OCI-LY1 (cell line): ENCODE results near the gene SLC29A3.

Experiments
- H2AFZ ChIP-seq: fragments of 200-600 bp; sonication (generic), shearing (Covaris generic); 2 replicates; pipeline ENCODE4 v1.6.0; 2014; ENCODE audit warnings: antibody characterized with exemption, mild to moderate bottlenecking, low read length
- H3F3A ChIP-seq: fragments of 200-600 bp; sonication (generic), shearing (Covaris generic); 2 replicates; pipeline ENCODE4 v1.6.0; 2014; ENCODE audit warnings: mild to moderate bottlenecking, antibody characterized with exemption, low read length, moderate library complexity; ENCODE audit not compliant: insufficient read depth
- H3K27ac ChIP-seq: fragments of 200-600 bp; sonication (generic); 2 replicates; pipeline ENCODE4 v1.5.1; 2014; ENCODE audit warnings: low read length, mixed run types, mild to moderate bottlenecking, low read depth; ENCODE audit not compliant: poor library complexity, severe bottlenecking
- H3K27me3 ChIP-seq: fragments of 200-600 bp; sonication (generic); 2 replicates; pipeline ENCODE4 v1.6.0; 2014; ENCODE audit warnings: antibody characterized with exemption, mild to moderate bottlenecking, low read length, moderate library complexity; ENCODE audit not compliant: insufficient read depth
- H3K36me3 ChIP-seq: fragments of 200-600 bp; sonication (generic); 2 replicates; pipeline ENCODE4 v1.6.1; 2014; ENCODE audit warnings: mild to moderate bottlenecking, antibody characterized with exemption, low read length, moderate library complexity, mixed read lengths; ENCODE audit not compliant: insufficient read depth
- H3K4me1 ChIP-seq: fragments of 200-600 bp; sonication (generic); 2 replicates; pipeline ENCODE4 v1.5.1; 2014; ENCODE audit warnings: mild to moderate bottlenecking, low read length, moderate library complexity; ENCODE audit not compliant: insufficient read depth, severe bottlenecking
- H3K4me2 ChIP-seq: fragments of 200-600 bp; sonication (generic), shearing (Covaris generic); 2 replicates; pipeline ENCODE4 v1.6.1; 2014; ENCODE audit warnings: low read length
- H3K4me3 ChIP-seq: fragments of 200-600 bp; sonication (generic); 2 replicates; pipeline ENCODE4 v1.5.1; 2014; ENCODE audit warnings: low read length, low read depth, mild to moderate bottlenecking, mixed read lengths; ENCODE audit not compliant: poor library complexity, severe bottlenecking
- H3K79me2 ChIP-seq: fragments of 200-600 bp; shearing (Covaris generic); 2 replicates; pipeline ENCODE4 v1.6.1; 2016; ENCODE audit warnings: mixed run types, low read length, mixed read lengths; ENCODE audit not compliant: insufficient read depth
- H3K9ac ChIP-seq: fragments of 200-600 bp; sonication (generic), shearing (Covaris generic); 2 replicates; pipeline ENCODE4 v1.6.1; 2014; ENCODE audit warnings: mild to moderate bottlenecking, low read length, mixed read lengths
- H3K9me2 ChIP-seq: fragments of 200-600 bp; sonication (generic), shearing (Covaris generic); 2 replicates; pipeline ENCODE4 v1.6.1; 2014; ENCODE audit warnings: low read depth, mild to moderate bottlenecking, low read length, mixed read lengths
- H3K9me3 ChIP-seq: fragments of 200-600 bp; shearing (Covaris generic); 2 replicates; pipeline ENCODE4 v1.6.1; 2014; ENCODE audit warnings: low read length, mixed read lengths
- H4K20me1 ChIP-seq: fragments of 200-600 bp; sonication (generic), shearing (Covaris generic); 2 replicates; pipeline ENCODE4 v1.6.0; 2016; ENCODE audit warnings: mild to moderate bottlenecking, low read length; ENCODE audit not compliant: insufficient read depth
- EZH2 ChIP-seq: fragments of 200-600 bp; sonication (generic), shearing (Covaris generic); IDR thresholded peaks from 2 replicates; pipeline ENCODE4 v1.8.0; 2017; ENCODE audit warnings: borderline replicate concordance, mixed run types, mild to moderate bottlenecking, antibody characterized with exemption, low read length, moderate library complexity, mixed read lengths
- TF ChIP-seq, protein P1 (sequence below): fragments of 200-600 bp; sonication (generic), shearing (Covaris generic); IDR thresholded peaks from 2 replicates; pipeline ENCODE4 v1.5.1; 2017; ENCODE audit warnings: mild to moderate bottlenecking, antibody characterized with exemption, low read length, moderate library complexity, mixed read lengths

SLC29A3 gene

GRCh38 chr10:71388171-71388570 is 69.1 kb downstream of the SLC29A3 start:
- Histone ChIP-seq H3K9me2 (no peaks in the 10 kb centered on the region), H3K36me3 (no peaks in the 10 kb centered on the region), H3K79me2 (no peaks in the 10 kb centered on the region), H3K4me1 (no peaks in the 10 kb centered on the region), H4K20me1 (no peaks in the 10 kb centered on the region), H3F3A (no peaks in the 10 kb centered on the region), H3K9ac (no peak overlapping the region), H3K27me3 (0 out of 2 replicates have a peak, but pooled peaks cover 8% of the 10 kb centered on the region), H3K4me3 (no peak overlapping the region), H3K27ac (no peak overlapping the region), H2AFZ (no peak overlapping the region), H3K4me2 (no peak overlapping the region), H3K9me3 (no peaks in the 10 kb centered on the region)
- TF ChIP-seq EZH2: no peak
- TF ChIP-seq, protein P1, sequence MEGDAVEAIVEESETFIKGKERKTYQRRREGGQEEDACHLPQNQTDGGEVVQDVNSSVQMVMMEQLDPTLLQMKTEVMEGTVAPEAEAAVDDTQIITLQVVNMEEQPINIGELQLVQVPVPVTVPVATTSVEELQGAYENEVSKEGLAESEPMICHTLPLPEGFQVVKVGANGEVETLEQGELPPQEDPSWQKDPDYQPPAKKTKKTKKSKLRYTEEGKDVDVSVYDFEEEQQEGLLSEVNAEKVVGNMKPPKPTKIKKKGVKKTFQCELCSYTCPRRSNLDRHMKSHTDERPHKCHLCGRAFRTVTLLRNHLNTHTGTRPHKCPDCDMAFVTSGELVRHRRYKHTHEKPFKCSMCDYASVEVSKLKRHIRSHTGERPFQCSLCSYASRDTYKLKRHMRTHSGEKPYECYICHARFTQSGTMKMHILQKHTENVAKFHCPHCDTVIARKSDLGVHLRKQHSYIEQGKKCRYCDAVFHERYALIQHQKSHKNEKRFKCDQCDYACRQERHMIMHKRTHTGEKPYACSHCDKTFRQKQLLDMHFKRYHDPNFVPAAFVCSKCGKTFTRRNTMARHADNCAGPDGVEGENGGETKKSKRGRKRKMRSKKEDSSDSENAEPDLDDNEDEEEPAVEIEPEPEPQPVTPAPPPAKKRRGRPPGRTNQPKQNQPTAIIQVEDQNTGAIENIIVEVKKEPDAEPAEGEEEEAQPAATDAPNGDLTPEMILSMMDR: no peak

DNA sequence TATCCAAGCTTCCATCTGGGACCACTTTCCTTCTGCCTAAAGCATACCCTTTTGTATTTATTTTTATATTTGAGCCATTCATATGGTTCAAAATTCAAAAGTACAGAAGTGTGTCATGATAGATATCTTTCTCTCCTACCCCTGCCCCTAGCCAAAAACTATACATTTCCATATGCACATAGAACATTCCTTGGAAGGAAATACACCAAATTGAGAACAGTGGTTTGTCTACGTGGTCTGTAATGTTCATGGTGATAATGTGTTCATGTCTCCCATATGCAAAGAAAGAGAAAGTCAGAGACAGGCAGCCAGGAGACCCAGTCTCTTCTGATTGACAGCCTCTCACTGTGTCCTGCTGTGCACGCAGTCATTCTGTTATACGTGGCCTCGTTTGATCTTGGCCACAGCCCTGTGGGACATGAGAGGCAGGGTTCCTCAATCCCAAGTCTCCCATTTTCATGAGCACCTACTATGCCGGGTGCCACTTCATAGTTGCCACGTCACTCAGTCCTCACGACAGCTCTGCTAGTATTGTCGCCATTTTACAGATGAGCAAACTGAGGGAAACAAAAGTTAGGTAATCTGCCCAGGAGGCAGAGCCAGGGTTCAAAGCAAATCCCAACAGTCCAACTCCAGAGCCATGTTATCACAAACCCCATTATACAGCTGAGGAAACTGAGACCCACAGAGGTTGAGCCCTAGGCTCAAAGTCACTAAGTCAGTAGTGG is 69.7 kb downstream of the SLC29A3 start:
- Histone ChIP-seq H3K4me2 (no peak overlapping the region), H2AFZ (no peak overlapping the region), H3K79me2 (no peaks in the 10 kb centered on the region), H3F3A (no peaks in the 10 kb centered on the region), H3K9me2 (no peaks in the 10 kb centered on the region), H3K9me3 (no peaks in the 10 kb centered on the region), H3K9ac (no peak overlapping the region), H4K20me1 (no peaks in the 10 kb centered on the region), H3K27ac (no peak overlapping the region), H3K4me1 (no peaks in the 10 kb centered on the region), H3K27me3 (0 out of 2 replicates have a peak, but pooled peaks cover 13% of the 10 kb centered on the region), H3K36me3 (no peaks in the 10 kb centered on the region), H3K4me3 (no peak overlapping the region)
- TF ChIP-seq, protein P1: no peak
- TF ChIP-seq EZH2: no peak

DNA sequence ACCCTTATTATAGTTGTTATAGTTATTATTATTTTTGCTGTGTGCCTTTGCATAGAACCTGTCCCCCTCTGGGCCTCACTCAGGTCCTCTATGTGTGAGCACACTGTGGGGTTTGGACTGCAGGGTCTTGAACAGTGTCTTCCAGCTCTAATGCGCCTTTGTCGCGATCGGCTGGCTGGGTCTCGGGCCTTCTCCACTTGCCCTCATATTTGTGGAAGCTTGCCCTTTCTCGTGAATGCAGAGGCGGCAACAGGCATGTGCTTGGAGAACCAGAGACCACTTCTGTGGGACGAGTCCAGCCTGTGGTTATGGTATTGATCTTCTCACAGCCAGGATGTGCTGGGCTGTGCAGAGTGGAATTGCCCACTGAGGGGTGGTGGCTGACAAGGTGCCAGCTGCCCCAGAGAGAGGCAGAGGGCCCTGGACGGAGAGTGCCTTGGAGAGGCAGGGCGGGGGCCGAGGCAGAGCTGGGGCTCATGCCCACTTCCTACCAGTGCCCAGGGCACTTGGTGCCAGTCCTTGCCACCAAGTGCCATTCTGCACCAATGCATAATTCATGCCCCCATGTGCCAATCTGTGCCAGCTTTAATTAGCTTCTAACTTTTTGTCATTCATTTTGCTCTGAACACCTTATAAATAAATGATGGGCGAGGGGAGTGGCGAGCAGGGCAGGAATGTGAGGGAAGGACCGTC is 70.9 kb downstream of the SLC29A3 start:
- H3K4me3 ChIP-seq: no peak overlapping the region
- no peak overlapping the region for H3K9ac ChIP-seq
- H3K9me2 ChIP-seq: no peaks in the 10 kb centered on the region
- H3K9me3 ChIP-seq: no peaks in the 10 kb centered on the region
- TF ChIP-seq, protein P1: no peak
- no peak for TF ChIP-seq EZH2
- no peak overlapping the region for H2AFZ ChIP-seq
- H3K27ac ChIP-seq: no peak overlapping the region
- H3K4me2 ChIP-seq: no peak overlapping the region
- no peaks in the 10 kb centered on the region for H3F3A ChIP-seq
- H3K36me3 ChIP-seq: no peaks in the 10 kb centered on the region
- no peaks in the 10 kb centered on the region for H3K4me1 ChIP-seq
- no peaks in the 10 kb centered on the region for H4K20me1 ChIP-seq
- H3K79me2 ChIP-seq: no peaks in the 10 kb centered on the region
- 0 out of 2 replicates have a peak, but pooled peaks cover 13% of the 10 kb centered on the region for H3K27me3 ChIP-seq
